Measurements from ENCODE around the gene RBBP4.

GRCh38 chr1:32727876-32728275, 76.9 kb downstream of the RBBP4 start:
- TF ChIP-seq CTCF (IDR thresholded peaks at IDR 0.05) (no peak), EP300 (IDR thresholded peaks at IDR 0.05) (no peak)
